22Rv1 (cell line): ENCODE measurements around the gene ITGB7.

Source experiments
- CTCF ChIP-seq: fragments of 450-650 bp; IDR thresholded peaks from 2 replicates; pipeline ENCODE4 v1.5.1; 2017; ENCODE audit warnings: mild to moderate bottlenecking
- ZFX ChIP-seq: fragments of 450-650 bp; IDR thresholded peaks from 2 replicates; pipeline ENCODE4 v1.6.1; 2017; ENCODE audit warnings: antibody characterized with exemption, borderline replicate concordance

DNA sequence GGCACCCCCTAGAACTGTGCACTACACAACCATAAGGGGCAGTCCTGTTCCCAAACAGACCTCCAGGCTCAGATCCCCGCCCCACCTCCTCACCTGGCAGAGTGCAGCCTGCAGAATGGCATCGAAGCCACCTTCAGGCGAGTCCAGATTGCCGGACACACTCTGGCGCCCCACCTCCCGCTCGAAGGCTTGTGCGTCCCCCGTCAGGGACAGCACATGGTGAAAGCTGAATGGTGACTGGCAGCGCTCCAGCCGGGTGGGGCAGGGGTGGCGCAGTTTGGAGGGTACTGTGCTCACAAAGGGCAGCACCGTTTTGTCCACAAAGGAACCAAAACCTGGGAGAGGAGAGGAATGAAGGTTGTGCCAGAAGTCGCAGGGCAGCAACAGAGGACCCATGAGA lies 10.6 kb downstream of the ITGB7 start:
- no peak for TF ChIP-seq CTCF
- no peak for TF ChIP-seq ZFX
